Mesenteric fat pad (tissue), 1 donor: ENCODE results near the gene TNRC18. TPM values are rescaled to one million over a fixed set of nuclear protein-coding genes. Genes with fewer than 3 reads are reported as not detected.

ENCODE experiments used
- DNase-seq: peaks from one replicate; pipeline ENCODE4 v3.0.0-alpha.2; 2020; ENCODE audit warnings: low spot score
- total RNA-seq: library from RNA; stranded (reverse); fragmentation: NEBNext Ultra II Directional; extraction: Animal tissue kit (Norgen Biotek cat#: 25700); gene quantifications from one replicate; pipeline ENCODE4 v1.2.1, GENCODE V29; 2021
- donor health status: DM: yes; HTN: yes; CAD: no.

The TNRC18 gene
- total RNA-seq, 1 donor from 2014 or later, result 69.4 TPM

DNA sequence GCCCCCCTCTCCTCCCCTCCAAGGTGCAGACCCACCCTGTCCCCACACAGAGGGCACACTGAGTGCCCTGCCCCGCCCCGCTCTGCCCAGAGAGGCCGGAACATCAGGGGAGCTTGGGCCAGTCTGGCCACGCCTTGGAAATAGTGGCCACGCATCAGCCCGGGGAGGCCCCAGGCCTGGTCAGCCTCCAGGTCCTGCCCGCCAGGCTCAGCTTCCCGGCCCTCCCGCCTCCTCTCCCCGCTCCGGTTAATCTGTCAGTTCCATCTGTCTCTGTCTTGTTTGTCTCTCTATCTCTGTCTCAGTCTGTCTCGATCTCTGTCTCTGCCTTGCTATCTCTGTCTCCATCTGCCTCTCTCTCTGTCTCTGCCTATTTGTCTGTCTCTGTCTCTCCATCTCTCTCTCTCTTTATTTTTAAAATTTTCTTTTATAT is 28.9 kb upstream of the TNRC18 start:
- no peak for DNase-seq

GRCh38 chr7:5451391-5451790 is 27.8 kb upstream of the TNRC18 start:
- DNase-seq, result no peak

DNA sequence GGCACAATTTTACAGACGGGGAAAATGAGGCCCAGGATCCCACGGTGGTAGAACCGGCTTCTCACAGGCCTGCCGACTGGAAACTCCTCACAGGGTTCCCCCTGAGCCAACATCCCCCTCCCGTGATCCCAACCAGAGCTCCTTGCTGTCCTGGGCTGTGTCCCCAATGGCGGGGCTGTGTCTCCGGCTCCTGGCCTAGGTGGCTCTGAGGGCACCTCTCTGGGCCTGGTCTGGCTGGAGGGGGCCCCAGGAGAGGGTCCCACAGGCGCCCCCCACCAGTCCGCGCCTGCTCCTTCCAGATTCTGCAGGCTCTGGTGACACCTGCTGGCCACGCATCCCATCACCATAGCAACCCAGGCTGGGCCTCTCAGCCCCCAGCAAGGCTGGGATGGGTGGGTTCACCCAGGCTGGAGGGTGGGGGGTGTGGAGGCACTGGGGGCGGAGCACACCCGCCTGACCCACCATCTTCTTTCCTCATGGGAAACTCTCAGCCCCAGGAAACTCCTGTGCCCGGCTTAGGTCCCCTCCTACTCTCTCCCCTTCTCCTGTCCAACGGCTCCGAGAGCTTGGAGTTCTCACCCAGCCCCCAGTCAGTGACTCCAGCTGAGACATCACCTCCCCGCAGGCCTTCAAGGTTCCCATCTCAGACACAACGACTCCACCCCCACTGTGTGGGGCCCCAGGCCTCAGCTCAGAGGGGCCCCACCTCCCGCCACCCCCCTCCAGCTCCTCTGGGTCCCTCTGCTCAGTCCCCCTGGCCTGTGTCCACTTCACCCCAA is 27.1 kb upstream of the TNRC18 start:
- no peak for DNase-seq

DNA sequence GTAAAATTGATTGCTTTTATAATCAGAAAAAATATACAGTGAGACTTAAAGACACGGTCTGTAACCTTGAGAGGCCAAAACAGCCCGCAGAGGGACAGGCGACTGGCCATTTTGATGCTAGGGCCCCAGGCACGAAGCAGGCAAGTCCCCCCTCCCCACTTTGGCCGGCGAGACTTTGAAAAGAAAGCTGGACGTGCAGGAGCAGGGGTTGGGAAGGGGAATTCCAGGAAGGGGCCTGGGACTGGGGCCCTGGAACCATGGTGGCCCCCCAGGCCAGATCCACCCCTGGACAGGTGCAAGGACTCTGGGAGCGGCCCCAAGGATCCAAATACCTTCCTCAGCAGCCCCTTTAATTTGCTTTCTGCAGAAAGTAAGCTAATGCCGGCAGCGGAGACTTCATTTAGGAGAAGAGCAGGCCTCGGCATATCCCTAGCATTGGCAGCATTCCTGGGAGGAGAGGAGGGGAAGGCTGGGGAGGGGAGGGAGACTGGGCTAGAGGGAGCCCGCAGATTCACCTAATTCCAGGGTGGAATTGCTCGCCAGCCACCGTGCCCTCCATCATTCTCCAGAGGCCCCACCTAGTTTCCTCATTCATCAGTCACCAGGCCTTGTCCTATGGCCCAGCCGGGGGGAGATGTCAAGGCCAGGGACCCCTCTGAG is 24.9 kb upstream of the TNRC18 start:
- DNase-seq, result no peak

DNA sequence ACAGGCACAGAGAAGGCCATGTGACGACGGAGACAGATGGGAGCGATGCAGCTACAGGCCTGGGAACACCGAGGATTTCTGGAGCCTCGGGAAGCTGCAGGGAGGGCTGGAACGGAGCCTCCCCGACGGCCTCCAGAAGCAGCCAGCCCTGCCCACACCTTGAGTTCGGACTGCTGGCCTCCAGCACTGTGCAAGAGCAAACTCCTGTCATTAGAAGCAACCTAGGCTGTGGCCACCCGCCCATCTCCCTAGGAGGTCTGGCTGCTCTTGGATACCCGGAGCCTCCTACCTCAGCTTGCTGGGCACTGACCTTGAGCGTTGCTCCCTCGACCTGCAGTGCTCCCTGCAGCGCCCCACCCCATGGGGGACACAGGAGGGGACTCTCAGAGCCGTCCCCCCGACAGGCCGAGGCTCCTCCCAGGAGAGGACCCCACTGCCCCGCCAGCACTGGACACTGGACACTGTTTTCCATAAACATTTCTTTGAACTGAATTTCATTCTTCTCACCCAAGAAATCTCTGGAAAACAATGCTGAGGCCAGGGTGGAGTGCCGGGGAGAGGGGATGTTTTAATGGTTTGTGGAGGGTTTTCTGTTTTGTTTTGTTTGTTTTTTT is 22.5 kb upstream of the TNRC18 start:
- no peak for DNase-seq

GRCh38 chr7:5443678-5444077 is 20.0 kb upstream of the TNRC18 start:
- no peak for DNase-seq

DNA sequence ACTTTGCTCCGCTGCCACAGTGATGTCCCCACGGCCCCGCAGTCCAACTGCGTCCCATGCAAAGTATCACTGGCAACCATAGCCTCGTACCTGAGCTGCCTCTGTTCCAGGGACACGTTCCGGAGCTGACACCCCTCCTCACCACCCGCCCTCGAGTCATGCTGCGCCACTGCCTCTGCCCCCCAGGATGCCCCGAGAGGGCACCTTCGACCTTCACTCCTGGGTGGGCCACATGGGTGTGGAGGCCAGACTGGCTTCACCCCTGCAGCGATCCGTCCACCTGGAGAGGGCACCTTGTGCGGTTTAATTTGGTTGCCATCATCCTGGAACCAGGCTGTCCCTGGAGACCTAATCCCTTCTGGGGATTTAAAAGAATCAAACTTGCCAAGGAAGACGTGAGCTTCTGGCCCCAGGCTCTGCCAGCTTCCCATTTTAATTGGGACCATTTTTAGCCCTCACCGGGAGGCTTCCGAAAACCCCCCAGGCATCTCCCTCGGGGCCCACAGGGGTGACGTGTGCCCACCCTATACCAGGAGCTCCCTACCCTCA is 19.2 kb upstream of the TNRC18 start:
- DNase-seq, result no peak

DNA sequence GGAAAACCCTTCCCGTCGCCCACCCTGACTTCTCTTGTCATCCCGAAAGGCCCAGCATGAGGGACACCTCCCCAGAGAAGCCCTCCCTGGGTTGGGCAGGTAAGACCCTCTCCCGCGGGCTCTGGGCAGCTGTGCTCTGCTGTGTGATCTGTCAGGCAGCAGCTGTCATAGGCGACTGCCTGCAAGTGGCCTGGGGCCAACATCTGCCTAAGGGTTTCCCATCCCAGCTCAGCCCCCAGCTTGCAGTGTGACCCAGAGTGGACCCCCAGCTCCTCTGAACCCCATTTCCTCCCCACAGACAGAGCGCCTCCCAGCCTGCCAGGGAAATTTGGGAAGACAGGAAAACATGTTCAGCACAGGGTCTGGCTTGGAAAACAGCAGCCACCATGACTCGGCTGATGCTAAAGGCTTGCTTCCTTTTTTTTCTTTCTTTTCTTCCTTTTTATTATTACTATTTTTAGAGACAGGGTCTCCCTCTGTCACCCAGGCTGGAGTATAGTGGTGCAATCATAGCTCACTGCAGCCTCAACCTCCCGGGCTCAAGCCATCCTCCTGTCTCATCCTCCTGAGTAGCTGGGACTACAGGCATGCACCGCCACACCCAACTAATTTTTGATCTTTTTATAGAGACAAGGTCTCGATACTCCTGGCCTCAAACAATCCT is 18.3 kb upstream of the TNRC18 start:
- no peak for DNase-seq

GRCh38 chr7:5439572-5440496 is 16.2 kb upstream of the TNRC18 start:
- DNase-seq, result no peak

DNA sequence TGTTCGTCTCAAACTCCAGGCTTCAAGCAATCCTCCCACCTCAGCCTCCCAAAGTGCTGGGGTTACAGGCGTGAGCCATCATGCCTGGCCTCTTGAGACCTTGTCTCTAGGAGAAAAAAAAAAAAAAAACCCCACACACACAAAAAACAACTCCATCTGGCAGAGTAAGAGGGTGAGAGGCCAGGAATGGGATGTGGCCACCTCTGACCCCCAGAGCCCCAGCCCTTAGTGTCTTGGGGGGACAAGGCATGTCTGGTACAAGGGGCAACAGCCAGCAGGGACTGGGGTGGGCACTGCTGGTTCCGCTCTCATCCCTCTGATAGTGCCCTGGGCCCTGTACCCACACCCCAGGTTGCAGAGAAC is 15.6 kb upstream of the TNRC18 start:
- DNase-seq, result no peak

DNA sequence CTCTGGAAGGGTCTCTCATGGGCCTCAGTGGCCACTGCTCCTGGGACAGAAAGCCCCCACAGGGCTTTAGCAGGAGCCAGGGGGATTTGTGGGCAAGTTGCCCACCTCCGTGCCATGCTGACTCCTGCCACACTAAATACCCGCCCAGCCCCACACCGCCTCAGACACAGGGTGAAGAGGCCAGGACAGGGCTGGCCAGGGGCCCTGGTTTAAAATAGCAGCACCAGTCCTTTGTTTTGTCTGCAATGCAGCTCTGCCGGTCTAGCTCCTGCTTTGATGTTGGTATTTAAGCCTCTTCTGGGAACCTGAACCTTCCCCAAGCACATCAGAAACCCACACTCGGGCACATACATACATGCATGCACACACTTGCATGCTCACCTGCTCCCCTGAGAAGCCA is 14.4 kb upstream of the TNRC18 start:
- DNase-seq, result no peak

GRCh38 chr7:5437348-5437892 is 13.8 kb upstream of the TNRC18 start:
- no peak for DNase-seq

GRCh38 chr7:5436003-5436678 is 12.5 kb upstream of the TNRC18 start:
- no peak for DNase-seq

GRCh38 chr7:5435291-5436002 is 11.8 kb upstream of the TNRC18 start:
- DNase-seq, result no peak

DNA sequence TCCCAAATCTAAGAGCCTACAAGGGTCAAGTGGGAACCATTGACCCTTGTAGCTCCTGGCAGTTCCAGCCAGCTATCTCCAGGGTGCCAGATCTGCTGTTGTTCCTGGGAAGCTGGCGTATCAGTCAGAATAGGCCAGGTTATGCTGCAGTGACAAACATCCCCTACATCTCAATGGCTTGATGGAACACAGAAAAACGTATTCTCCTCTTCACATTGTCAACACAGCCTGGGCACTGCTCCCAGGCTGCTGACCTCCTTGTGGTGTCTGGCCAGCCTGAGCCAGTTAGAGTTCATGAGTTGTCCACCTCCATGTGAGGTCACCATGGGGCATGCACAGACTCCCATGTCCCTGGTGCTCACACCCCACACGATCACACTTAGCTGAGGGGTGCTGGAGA is 9.5 kb upstream of the TNRC18 start:
- DNase-seq, result no peak

GRCh38 chr7:5432691-5433090 is 9.1 kb upstream of the TNRC18 start:
- DNase-seq, result no peak

DNA sequence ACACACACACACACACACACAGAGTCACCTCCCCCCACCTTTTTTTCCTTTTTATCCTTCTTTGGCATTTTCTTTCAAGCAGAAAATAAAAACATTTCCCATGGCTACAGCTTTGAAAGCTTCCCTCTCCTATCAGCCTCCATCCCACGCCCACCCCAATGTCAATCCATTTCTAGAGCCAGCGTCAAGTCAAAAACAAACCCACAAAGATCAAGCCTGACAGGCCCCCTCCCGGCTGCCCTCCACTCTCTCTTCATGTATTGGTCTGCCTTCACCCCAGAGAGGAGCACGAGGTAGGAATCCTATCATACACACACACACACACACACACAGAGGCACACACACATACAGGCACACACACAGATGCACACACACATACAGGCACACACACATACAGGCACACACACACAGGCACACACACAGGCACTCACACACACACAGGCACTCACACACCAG is 8.0 kb upstream of the TNRC18 start:
- no peak for DNase-seq

- DNase-seq, result no peak
These were observed 6.9 kb upstream of the TNRC18 start for GRCh38 chr7:5430612-5430947.
